GM23338 (cell line): Measurements from ENCODE around the gene SDR42E2. TPM values are rescaled to one million over a fixed set of nuclear protein-coding genes. Genes with fewer than 3 reads are reported as not detected.

Source experiments
- ATAC-seq: fragments of 200-7000 bp; cut with Tn5 transposase; 3 replicates; pipeline ENCODE4 v1.9.1; 2020
- DNase-seq: peaks from one replicate; pipeline ENCODE4 v3.0.0-alpha.2; 2015; ENCODE audit warnings: low spot score
- H2AFZ ChIP-seq: fragments of 200-600 bp; sonication (generic); 2 replicates; pipeline ENCODE4 v1.8.0; 2016; ENCODE audit warnings: antibody characterized with exemption, mild to moderate bottlenecking, moderate library complexity
- H3F3A ChIP-seq: fragments of 200-600 bp; sonication (generic); replicated peaks from 2 replicates; pipeline ENCODE4 v1.8.0; 2017; ENCODE audit warnings: antibody characterized with exemption, mixed run types, low read depth
- H3K27ac ChIP-seq: fragments of 200-600 bp; sonication (generic); 2 replicates; pipeline ENCODE4 v1.6.1; 2016; ENCODE audit warnings: low read depth
- H3K27me3 ChIP-seq: fragments of 200-600 bp; sonication (generic); 2 replicates; pipeline ENCODE4 v1.8.0; 2016; ENCODE audit warnings: mild to moderate bottlenecking, mixed run types, moderate library complexity; ENCODE audit not compliant: insufficient read depth
- H3K36me3 ChIP-seq: fragments of 200-600 bp; sonication (generic); 2 replicates; pipeline ENCODE4 v1.8.0; 2016; ENCODE audit warnings: mild to moderate bottlenecking; ENCODE audit not compliant: insufficient read depth
- H3K4me1 ChIP-seq: fragments of 200-600 bp; sonication (generic); 2 replicates; pipeline ENCODE4 v1.8.0; 2016; ENCODE audit warnings: mild to moderate bottlenecking, moderate library complexity; ENCODE audit not compliant: insufficient read depth
- H3K4me2 ChIP-seq: fragments of 200-600 bp; sonication (generic); 2 replicates; pipeline ENCODE4 v1.7.1; 2017; ENCODE audit warnings: mixed run types
- H3K4me3 ChIP-seq: fragments of 200-600 bp; sonication (generic); 2 replicates; pipeline ENCODE4 v1.6.1; 2016; ENCODE audit warnings: mixed run types
- H3K79me2 ChIP-seq: fragments of 200-600 bp; sonication (generic); replicated peaks from 2 replicates; pipeline ENCODE4 v1.8.0; 2017; ENCODE audit warnings: mild to moderate bottlenecking; ENCODE audit not compliant: insufficient read depth
- H3K9me2 ChIP-seq: fragments of 200-600 bp; sonication (generic); 2 replicates; pipeline ENCODE4 v1.8.0; 2017; ENCODE audit not compliant: insufficient read depth
- H4K20me1 ChIP-seq: fragments of 200-600 bp; sonication (generic); replicated peaks from 2 replicates; pipeline ENCODE4 v1.8.0; 2017; ENCODE audit warnings: mild to moderate bottlenecking; ENCODE audit not compliant: insufficient read depth
- H3K27ac Mint-ChIP-seq: 2 replicates; pipeline ENCODE4 v1.8.0; 2020; ENCODE audit warnings: inconsistent platforms, mild to moderate bottlenecking, moderate library complexity, mixed read lengths
- H3K27me3 Mint-ChIP-seq: 3 replicates; pipeline ENCODE4 v1.8.0; 2022; ENCODE audit warnings: low read depth, mild to moderate bottlenecking, moderate library complexity, mixed read lengths, inconsistent platforms; ENCODE audit not compliant: insufficient read depth, poor library complexity
- H3K36me3 Mint-ChIP-seq: 3 replicates; pipeline ENCODE4 v1.8.0; 2021; ENCODE audit warnings: low read depth, mild to moderate bottlenecking, inconsistent platforms, moderate library complexity, mixed read lengths
- H3K4me1 Mint-ChIP-seq: 3 replicates; pipeline ENCODE4 v1.8.0; 2020; ENCODE audit warnings: mild to moderate bottlenecking, inconsistent platforms, mixed read lengths
- H3K4me3 Mint-ChIP-seq: 3 replicates; pipeline ENCODE4 v1.8.0; 2021; ENCODE audit warnings: moderate library complexity, mild to moderate bottlenecking, inconsistent platforms, mixed read lengths
- H3K9me3 Mint-ChIP-seq: 3 replicates; pipeline ENCODE4 v1.8.0; 2020; ENCODE audit warnings: moderate library complexity, mild to moderate bottlenecking, inconsistent platforms, mixed read lengths
- CREB1 ChIP-seq: fragments of 250-450 bp; sonication (Bioruptor Pico); IDR thresholded peaks from 2 replicates; pipeline ENCODE4 v1.5.0; 2020; ENCODE audit warnings: low read depth, mild to moderate bottlenecking, moderate library complexity
- EZH2 ChIP-seq: fragments of 200-600 bp; sonication (generic); IDR thresholded peaks from one replicate; pipeline ENCODE4 v1.8.0; 2017; ENCODE audit warnings: antibody characterized with exemption, mild to moderate bottlenecking, low read depth; ENCODE audit not compliant: unreplicated experiment
- EZH2phosphoT487 ChIP-seq: fragments of 200-600 bp; sonication (generic); IDR thresholded peaks from one replicate; pipeline ENCODE4 v1.8.1; 2018; ENCODE audit warnings: antibody characterized with exemption; ENCODE audit not compliant: unreplicated experiment
- JUNB ChIP-seq: IDR thresholded peaks from one replicate; pipeline ENCODE4 v1.6.1; 2016; ENCODE audit warnings: antibody characterized with exemption; ENCODE audit not compliant: unreplicated experiment
- NANOG ChIP-seq: IDR thresholded peaks from 2 replicates; pipeline ENCODE4 v1.6.1; 2016; ENCODE audit warnings: antibody characterized with exemption, borderline replicate concordance
- POLR2AphosphoS5 ChIP-seq: IDR thresholded peaks from 2 replicates; pipeline ENCODE4 v1.6.1; 2016; ENCODE audit warnings: antibody characterized with exemption, low read depth
- REST ChIP-seq: IDR thresholded peaks from one replicate; pipeline ENCODE4 v1.6.1; 2018; ENCODE audit warnings: antibody characterized with exemption; ENCODE audit not compliant: unreplicated experiment
- ZNF114 ChIP-seq: fragments of 250-450 bp; sonication (Bioruptor Pico); IDR thresholded peaks from 2 replicates; pipeline ENCODE4 v1.5.0; 2020; ENCODE audit warnings: mild to moderate bottlenecking, moderate library complexity
- ZNF331 ChIP-seq: fragments of 250-450 bp; sonication (Bioruptor Pico); IDR thresholded peaks from 2 replicates; pipeline ENCODE4 v1.5.0; 2020; ENCODE audit warnings: low read depth, mild to moderate bottlenecking, moderate library complexity
- ZNF462 ChIP-seq: fragments of 250-450 bp; sonication (Bioruptor Pico); IDR thresholded peaks from 2 replicates; pipeline ENCODE4 v1.5.0; 2020; ENCODE audit warnings: mild to moderate bottlenecking, moderate library complexity
- polyA plus RNA-seq: library from polyadenylated mRNA; unstranded; fragments of >200 nt; fragmentation: Nextera tagmentation; extraction: Ambion mirVana; gene quantifications from 2 replicates; pipeline ENCODE4 v1.2.1, GENCODE V29; 2016
- total RNA-seq: library from RNA; depleted of rRNA; stranded (reverse); fragments of >200 nt; shearing (Covaris generic); gene quantifications from 2 replicates; pipeline ENCODE4 v1.2.3, GENCODE V29; 2014

The SDR42E2 gene
- total and polyA plus RNA-seq, 2 experiments from 2014 or later, result 0.15 TPM; not detected in 1

- TF ChIP-seq REST (no peak), JUNB (no peak)
Observed at GRCh38 chr16:22124583-22125284, 37.6 kb upstream of the SDR42E2 start (continued).

- H3K4me3 ChIP-seq, result no peak overlapping the region
- H3K36me3 ChIP-seq, result no peaks in the 10 kb centered on the region
- H3K4me1 ChIP-seq, result no peaks in the 10 kb centered on the region
- H3K27ac Mint-ChIP-seq, result no peak overlapping the region
- H2AFZ ChIP-seq, result no peak overlapping the region
- H3K27ac ChIP-seq, result no peak overlapping the region
- ATAC-seq (no peak), DNase-seq (no peak)
- H3K79me2 ChIP-seq, result no peaks in the 10 kb centered on the region
- no peaks in the 10 kb centered on the region for H3K27me3 ChIP-seq
- no peaks in the 10 kb centered on the region; the same call in 2 of the 3 replicates for H3K9me3 Mint-ChIP-seq
- no peaks in the 10 kb centered on the region for H3K4me1 Mint-ChIP-seq
- no peaks in the 10 kb centered on the region for H3K9me2 ChIP-seq
- peaks cover 7% of the 10 kb centered on the region for H3K27me3 Mint-ChIP-seq
- no peak overlapping the region for H3K4me2 ChIP-seq
- no peaks in the 10 kb centered on the region for H3K36me3 Mint-ChIP-seq
- no peak overlapping the region for H3K4me3 Mint-ChIP-seq
- no peaks in the 10 kb centered on the region for H4K20me1 ChIP-seq
- no peaks in the 10 kb centered on the region for H3F3A ChIP-seq
- TF ChIP-seq NANOG (no peak), REST (no peak), ZNF114 (no peak), CREB1 (CRISPR knock-in tag) (no peak), EZH2 (no peak), ZNF331 (CRISPR knock-in tag) (no peak), EZH2phosphoT487 (no peak), ZNF462 (CRISPR knock-in tag) (no peak), POLR2AphosphoS5 (no peak)
Observed at GRCh38 chr16:22126037-22126558, 36.2 kb upstream of the SDR42E2 start.
